Stimulated activated CD4-positive, alpha-beta T cell treated with anti-CD3 and anti-CD28 coated beads, Interleukin-1b, Interleukin-23, amount 100 ng/mL, for 48 hours (primary cell): ENCODE data around the gene ALX4.

Experiments used
- DNase-seq: peaks from one replicate; pipeline ENCODE4 v3.0.0-alpha.2; 2020

The ALX4 gene

GRCh38 chr11:44267006-44267749 lies 42.8 kb downstream of the ALX4 start:
- no peak for DNase-seq

GRCh38 chr11:44266056-44266780 lies 43.7 kb downstream of the ALX4 start:
- no peak for DNase-seq

GRCh38 chr11:44264761-44265160 lies 45.2 kb downstream of the ALX4 start:
- no peak for DNase-seq

- DNase-seq: no peak
Measured at GRCh38 chr11:44264438-44264749, 45.5 kb downstream of the ALX4 start.

GRCh38 chr11:44263738-44264437 lies 46.1 kb downstream of the ALX4 start:
- no peak for DNase-seq

GRCh38 chr11:44261800-44262591 lies 47.9 kb downstream of the ALX4 start:
- DNase-seq: no peak

GRCh38 chr11:44260081-44260480 lies 49.9 kb downstream of the ALX4 start:
- no peak for DNase-seq

- no peak for DNase-seq
Measured at GRCh38 chr11:44258839-44259420, 51.0 kb downstream of the ALX4 start.

DNA sequence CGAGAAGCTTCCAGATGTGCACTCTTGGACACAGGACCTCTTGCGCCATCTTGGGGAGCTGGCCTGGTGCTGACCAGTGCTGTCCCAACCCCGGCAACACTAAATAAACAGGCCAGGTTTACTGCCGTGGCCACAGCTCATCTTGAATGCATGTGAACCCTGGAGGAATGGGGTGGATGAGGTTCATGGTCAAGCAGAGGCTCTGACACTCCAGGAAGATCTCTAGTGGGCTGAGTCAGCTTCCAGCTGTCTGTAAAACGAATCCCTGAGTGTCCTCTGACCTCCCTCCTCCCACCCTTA lies 51.8 kb downstream of the ALX4 start:
- no peak for DNase-seq

GRCh38 chr11:44257338-44258189 lies 52.4 kb downstream of the ALX4 start:
- DNase-seq: no peak

- no peak for DNase-seq
Measured at GRCh38 chr11:44256673-44257291, 53.2 kb downstream of the ALX4 start.

GRCh38 chr11:44255406-44256071 lies 54.4 kb downstream of the ALX4 start:
- no peak for DNase-seq

DNA sequence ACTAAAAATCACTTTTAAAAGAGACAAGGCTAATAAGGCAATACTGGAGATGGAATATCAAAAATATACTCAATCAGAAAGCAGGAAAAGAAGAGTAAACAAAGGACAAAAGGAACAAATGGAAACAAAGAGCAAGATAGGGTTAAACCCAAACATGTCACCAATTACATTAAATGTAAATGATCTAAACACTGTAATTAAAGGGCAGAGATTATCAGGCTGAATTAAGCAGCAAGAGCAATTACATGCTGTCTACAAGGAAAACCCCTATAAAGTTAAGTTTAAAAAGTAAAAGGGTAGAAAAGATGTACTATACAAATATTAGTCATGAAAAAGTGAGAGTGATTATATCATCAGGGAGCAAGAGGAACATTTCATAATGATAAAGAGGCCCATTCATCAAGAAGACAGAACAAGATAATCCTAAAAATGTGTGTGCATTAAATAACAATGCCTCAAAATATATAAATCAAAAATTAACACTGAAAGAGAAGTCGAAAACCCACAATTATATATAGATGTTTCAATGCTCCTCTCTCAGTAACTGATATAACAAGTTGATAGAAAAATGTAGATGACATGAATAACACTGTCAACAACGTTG lies 56.8 kb downstream of the ALX4 start:
- no peak for DNase-seq

GRCh38 chr11:44250421-44250820 lies 59.5 kb downstream of the ALX4 start:
- DNase-seq: no peak

DNA sequence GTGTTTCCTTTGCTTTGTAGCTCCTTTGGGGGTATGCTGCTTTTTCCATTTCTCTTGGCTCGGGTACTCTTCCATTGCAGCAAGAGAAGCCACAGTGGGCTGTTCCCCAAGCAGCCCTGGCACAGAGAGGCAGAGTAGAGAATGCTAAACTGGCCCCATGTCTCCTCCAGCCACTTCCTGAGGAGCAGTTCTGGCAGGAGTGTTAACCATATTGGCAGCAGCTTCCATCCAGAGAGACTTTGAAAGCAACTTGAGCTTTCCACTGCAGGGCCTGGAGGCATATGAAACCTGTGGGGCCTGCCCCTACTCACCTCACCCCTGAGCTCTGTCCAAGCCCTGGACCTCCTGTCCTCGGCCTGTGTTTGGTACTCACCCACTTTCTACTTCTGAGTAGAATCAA lies 61.8 kb downstream of the ALX4 start:
- DNase-seq: no peak

GRCh38 chr11:44247508-44247907 lies 62.4 kb downstream of the ALX4 start:
- DNase-seq: no peak

- DNase-seq: no peak
Measured at GRCh38 chr11:44246726-44247125, 63.2 kb downstream of the ALX4 start.

DNA sequence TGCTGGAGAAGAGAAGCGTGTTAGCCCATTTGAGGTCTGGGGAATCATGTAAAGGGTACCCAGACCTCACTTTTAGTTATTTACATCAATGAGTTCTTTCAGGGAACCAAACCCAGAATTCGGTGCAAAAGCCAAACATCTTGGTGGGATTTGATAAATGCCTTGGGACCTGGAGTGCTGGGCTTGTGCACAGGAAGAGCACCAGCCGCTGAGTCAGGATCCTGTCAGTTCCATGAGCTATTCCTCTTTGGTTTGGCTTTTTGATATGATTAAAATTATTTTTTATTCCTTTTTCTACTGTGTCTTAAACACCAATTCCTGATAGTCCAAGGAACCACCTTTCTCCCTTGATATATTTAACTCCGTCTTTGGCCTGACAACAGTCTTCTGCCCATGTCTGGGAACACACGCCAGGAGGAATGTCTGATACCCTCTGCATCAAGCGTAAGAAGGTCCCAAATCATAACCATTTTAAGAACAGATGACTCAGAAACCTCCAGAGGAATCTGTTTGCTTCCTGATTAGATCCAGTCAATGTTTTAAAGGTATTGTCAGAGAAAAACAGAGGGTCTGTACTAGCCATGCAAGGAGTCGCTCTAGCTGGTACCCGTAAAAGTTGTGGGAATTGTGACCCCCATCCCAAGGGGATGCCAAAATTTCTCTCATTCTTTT lies 65.2 kb downstream of the ALX4 start:
- no peak for DNase-seq

GRCh38 chr11:44243595-44244343 lies 66.2 kb downstream of the ALX4 start:
- DNase-seq: no peak
